Osteocyte (in vitro differentiated cells): ENCODE measurements around the gene GTPBP10. TPM values are rescaled to one million over a fixed set of nuclear protein-coding genes. Genes with fewer than 3 reads are reported as not detected.

Experiments
- DNase-seq: peaks from one replicate; pipeline ENCODE4 v3.0.0; 2021; ENCODE audit warnings: mixed read lengths; ENCODE audit not compliant: unreplicated experiment; ENCODE audit errors: extremely low spot score
- H3K27ac Mint-ChIP-seq: one replicate; pipeline ENCODE4 v1.8.0; 2021; ENCODE audit warnings: mild to moderate bottlenecking, mixed read lengths; ENCODE audit not compliant: unreplicated experiment
- H3K27me3 Mint-ChIP-seq: one replicate; pipeline ENCODE4 v1.8.0; 2021; ENCODE audit warnings: mixed read lengths; ENCODE audit not compliant: unreplicated experiment
- H3K36me3 Mint-ChIP-seq: one replicate; pipeline ENCODE4 v1.8.0; 2021; ENCODE audit warnings: mixed read lengths; ENCODE audit not compliant: unreplicated experiment
- H3K4me1 Mint-ChIP-seq: one replicate; pipeline ENCODE4 v1.8.0; 2021; ENCODE audit warnings: mixed read lengths; ENCODE audit not compliant: unreplicated experiment
- H3K4me3 Mint-ChIP-seq: one replicate; pipeline ENCODE4 v1.8.0; 2021; ENCODE audit warnings: mild to moderate bottlenecking, moderate library complexity, mixed read lengths; ENCODE audit not compliant: unreplicated experiment
- H3K9me3 Mint-ChIP-seq: one replicate; pipeline ENCODE4 v1.8.0; 2021; ENCODE audit warnings: mixed read lengths; ENCODE audit not compliant: unreplicated experiment
- CTCF ChIP-seq: fragments of 200-600 bp; sonication (generic); IDR thresholded peaks from 2 replicates; pipeline ENCODE4 v1.5.0; 2021; ENCODE audit warnings: antibody characterized with exemption, mild to moderate bottlenecking, moderate library complexity
- total RNA-seq: library from RNA; stranded (reverse); gene quantifications from 2 replicates; pipeline ENCODE4 v1.2.1, GENCODE V29; 2021

GTPBP10 gene
- total RNA-seq, 1 donor from 2014 or later = 19.5 TPM

- H3K36me3 Mint-ChIP-seq = peaks cover 21% of the 10 kb centered on the region
- H3K27ac Mint-ChIP-seq = no peak overlapping the region
- no peaks in the 10 kb centered on the region for H3K9me3 Mint-ChIP-seq
- no peaks in the 10 kb centered on the region for H3K27me3 Mint-ChIP-seq
- peaks cover 12% of the 10 kb centered on the region for H3K4me1 Mint-ChIP-seq
- no peak for TF ChIP-seq CTCF
- H3K4me3 Mint-ChIP-seq = no peak overlapping the region
- no peak for DNase-seq
Measured at GRCh38 chr7:90408142-90408541, 61.6 kb downstream of the GTPBP10 start.

GRCh38 chr7:90409667-90410066, 63.2 kb downstream of the GTPBP10 start:
- Mint-ChIP-seq H3K36me3 (peaks cover 28% of the 10 kb centered on the region), H3K27me3 (no peaks in the 10 kb centered on the region), H3K9me3 (no peaks in the 10 kb centered on the region), H3K4me1 (peaks cover 4% of the 10 kb centered on the region), H3K27ac (no peak overlapping the region), H3K4me3 (no peak overlapping the region)
- DNase-seq = no peak
- TF ChIP-seq CTCF = no peak

- TF ChIP-seq CTCF = no peak
- Mint-ChIP-seq H3K9me3 (no peaks in the 10 kb centered on the region), H3K36me3 (peaks cover 32% of the 10 kb centered on the region), H3K4me3 (no peak overlapping the region), H3K4me1 (no peaks in the 10 kb centered on the region), H3K27me3 (no peaks in the 10 kb centered on the region), H3K27ac (no peak overlapping the region)
- no peak for DNase-seq
Measured at GRCh38 chr7:90411510-90411909, 65.0 kb downstream of the GTPBP10 start.

- H3K9me3 Mint-ChIP-seq = no peaks in the 10 kb centered on the region
- H3K4me3 Mint-ChIP-seq = no peak overlapping the region
- H3K27me3 Mint-ChIP-seq = no peaks in the 10 kb centered on the region
- no peak for DNase-seq
- peaks cover 27% of the 10 kb centered on the region for H3K36me3 Mint-ChIP-seq
- H3K4me1 Mint-ChIP-seq = no peaks in the 10 kb centered on the region
- no peak overlapping the region for H3K27ac Mint-ChIP-seq
- no peak for TF ChIP-seq CTCF
Measured at GRCh38 chr7:90412458-90413184, 66.1 kb downstream of the GTPBP10 start.

- no peak overlapping the region for H3K27ac Mint-ChIP-seq
Measured at GRCh38 chr7:90413185-90413528, 66.6 kb downstream of the GTPBP10 start.

More at GRCh38 chr7:90413185-90413528, 66.6 kb downstream of the GTPBP10 start:
- no peaks in the 10 kb centered on the region for H3K27me3 Mint-ChIP-seq
- H3K36me3 Mint-ChIP-seq = peaks cover 24% of the 10 kb centered on the region
- TF ChIP-seq CTCF = no peak
- H3K9me3 Mint-ChIP-seq = no peaks in the 10 kb centered on the region
- no peaks in the 10 kb centered on the region for H3K4me1 Mint-ChIP-seq
- no peak for DNase-seq
- no peak overlapping the region for H3K4me3 Mint-ChIP-seq
